ENCODE measurements around the gene USP17L19.
"Not testable (repeated sequence)": the region's sequence is repeated elsewhere in the genome, so short reads cannot be mapped to it uniquely, and the experiment has no call there.

DNA sequence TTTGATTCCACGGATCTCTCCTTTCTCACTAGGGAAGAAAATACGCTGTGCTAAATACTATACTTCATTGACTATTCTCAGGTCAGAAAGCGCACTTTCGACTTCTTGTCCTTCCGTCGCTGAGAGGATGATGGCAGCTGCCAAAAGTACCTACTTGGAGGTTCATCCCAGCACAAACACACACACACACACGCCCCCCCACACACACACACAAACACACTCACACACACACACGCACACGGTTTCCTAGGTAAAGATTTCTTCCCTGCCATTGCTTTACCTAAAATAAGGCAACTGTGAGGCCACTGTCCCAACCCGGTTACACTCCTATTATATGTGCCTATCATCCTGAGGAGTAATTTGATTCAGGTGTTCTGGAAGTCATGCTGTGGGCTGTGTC lies 18.5 kb downstream of the USP17L19 start:
- TF ChIP-seq, protein P1, sequence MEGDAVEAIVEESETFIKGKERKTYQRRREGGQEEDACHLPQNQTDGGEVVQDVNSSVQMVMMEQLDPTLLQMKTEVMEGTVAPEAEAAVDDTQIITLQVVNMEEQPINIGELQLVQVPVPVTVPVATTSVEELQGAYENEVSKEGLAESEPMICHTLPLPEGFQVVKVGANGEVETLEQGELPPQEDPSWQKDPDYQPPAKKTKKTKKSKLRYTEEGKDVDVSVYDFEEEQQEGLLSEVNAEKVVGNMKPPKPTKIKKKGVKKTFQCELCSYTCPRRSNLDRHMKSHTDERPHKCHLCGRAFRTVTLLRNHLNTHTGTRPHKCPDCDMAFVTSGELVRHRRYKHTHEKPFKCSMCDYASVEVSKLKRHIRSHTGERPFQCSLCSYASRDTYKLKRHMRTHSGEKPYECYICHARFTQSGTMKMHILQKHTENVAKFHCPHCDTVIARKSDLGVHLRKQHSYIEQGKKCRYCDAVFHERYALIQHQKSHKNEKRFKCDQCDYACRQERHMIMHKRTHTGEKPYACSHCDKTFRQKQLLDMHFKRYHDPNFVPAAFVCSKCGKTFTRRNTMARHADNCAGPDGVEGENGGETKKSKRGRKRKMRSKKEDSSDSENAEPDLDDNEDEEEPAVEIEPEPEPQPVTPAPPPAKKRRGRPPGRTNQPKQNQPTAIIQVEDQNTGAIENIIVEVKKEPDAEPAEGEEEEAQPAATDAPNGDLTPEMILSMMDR (IDR thresholded peaks at IDR 0.05) = not testable (repeated sequence)
- not testable (repeated sequence) for TF ChIP-seq POLR2A (IDR thresholded peaks at IDR 0.05)

Data from esophagus squamous epithelium (tissue), 4 donors.